Measurements from ENCODE around the gene DGKB.

DGKB gene

DNA sequence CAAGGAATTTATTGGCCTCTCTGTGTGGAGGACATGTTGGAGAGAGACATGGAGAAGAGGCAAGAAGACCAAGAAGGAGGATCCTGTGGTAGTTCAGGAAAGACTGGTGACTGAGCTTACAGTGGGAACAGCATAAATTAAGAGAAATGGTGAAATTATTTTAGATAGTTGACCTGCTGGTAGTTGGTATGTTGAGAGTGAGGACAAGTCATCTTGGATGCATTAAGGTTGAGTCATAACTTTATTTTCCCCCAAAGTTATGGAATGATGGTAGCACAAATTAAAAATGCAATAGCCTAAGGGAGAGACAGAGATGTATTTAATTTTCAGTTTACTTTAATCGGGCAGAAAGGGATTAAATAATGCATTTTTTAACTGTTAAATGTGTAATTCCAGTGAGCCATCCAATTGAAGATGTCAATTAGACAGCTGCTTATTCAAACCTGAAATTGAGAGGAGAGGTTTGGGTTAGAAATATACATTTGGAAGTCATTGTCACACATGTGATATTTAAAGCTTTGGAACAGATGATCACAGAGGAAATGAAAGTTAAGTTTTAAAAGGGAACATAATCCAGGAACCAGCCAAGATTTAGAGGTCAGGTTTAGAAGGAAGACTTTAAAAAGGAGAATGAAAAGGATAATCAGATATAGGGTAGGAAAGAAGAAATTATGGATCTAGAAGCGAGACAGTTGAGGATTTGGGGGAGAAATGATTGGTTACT, 80.6 kb downstream of the DGKB start:
- H3K4me3 ChIP-seq (replicated peaks; ENCODE audit: low read depth, low read length) = no peak overlapping the region
- no peak for DNase-seq (ENCODE audit: extremely low read depth, low read depth)
- TF ChIP-seq, protein P1, sequence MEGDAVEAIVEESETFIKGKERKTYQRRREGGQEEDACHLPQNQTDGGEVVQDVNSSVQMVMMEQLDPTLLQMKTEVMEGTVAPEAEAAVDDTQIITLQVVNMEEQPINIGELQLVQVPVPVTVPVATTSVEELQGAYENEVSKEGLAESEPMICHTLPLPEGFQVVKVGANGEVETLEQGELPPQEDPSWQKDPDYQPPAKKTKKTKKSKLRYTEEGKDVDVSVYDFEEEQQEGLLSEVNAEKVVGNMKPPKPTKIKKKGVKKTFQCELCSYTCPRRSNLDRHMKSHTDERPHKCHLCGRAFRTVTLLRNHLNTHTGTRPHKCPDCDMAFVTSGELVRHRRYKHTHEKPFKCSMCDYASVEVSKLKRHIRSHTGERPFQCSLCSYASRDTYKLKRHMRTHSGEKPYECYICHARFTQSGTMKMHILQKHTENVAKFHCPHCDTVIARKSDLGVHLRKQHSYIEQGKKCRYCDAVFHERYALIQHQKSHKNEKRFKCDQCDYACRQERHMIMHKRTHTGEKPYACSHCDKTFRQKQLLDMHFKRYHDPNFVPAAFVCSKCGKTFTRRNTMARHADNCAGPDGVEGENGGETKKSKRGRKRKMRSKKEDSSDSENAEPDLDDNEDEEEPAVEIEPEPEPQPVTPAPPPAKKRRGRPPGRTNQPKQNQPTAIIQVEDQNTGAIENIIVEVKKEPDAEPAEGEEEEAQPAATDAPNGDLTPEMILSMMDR (IDR thresholded peaks at IDR 0.05; ENCODE audit: low read depth, low read length, missing control alignments) = no peak

DNA sequence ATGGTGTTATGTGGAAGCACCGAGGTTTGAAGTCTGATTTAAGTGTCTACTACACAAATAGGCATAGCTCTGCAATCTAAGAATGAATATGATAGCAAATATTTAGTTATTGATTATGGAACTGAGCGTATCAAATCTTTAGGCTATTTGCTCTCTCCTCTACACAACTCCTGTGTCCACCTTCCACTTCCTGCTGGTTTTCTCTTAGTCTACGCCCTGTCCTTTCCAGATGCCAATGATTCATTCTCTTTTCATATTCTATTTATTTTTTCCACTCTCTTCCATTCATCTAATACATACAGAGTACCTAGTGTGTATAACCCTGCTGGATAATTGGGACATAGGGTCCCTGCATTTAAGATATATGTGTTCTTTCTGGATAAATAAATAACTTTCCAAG, 83.7 kb downstream of the DGKB start:
- no peak for DNase-seq (ENCODE audit: extremely low read depth, low read depth)
- TF ChIP-seq, protein P1 (IDR thresholded peaks at IDR 0.05; ENCODE audit: low read depth, low read length, missing control alignments) = no peak
- H3K4me3 ChIP-seq (replicated peaks; ENCODE audit: low read depth, low read length) = no peak overlapping the region

DNA sequence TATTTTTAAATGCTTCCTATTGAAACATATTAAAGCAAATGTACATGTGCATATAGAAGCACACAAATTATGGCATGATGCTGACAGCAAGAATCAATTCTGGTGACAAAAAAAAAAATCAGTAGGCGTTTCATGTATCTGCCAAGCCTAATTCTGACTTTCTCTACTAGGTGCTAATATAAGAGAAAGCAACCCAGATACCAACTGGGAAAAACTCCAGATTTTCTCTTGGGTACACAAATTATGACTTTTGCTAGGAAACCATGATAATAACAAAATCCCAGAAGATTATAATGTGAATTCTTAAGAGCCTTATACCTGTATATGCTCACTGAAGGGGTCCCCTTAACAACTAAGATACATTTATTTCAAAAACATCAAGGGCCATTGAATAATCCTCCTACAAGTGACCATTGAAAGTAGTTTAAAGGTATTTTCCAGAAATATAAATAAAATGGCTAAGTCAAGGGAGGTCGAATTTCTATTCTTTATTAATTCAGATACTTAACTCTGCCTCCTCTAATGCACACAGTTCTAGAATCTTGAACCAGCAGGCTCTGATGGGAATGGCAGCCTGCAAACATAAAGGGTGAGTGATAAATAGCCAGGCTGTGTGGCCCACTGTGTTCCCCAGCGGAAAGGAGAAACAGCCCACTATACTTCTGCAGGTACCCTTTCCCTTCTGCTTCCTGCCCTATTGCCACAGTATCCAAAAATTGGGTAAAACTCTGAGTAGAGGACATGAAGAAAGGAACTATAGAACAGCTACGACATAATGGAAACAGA, 84.5 kb downstream of the DGKB start:
- H3K4me3 ChIP-seq (replicated peaks; ENCODE audit: low read depth, low read length) = no peak overlapping the region
- DNase-seq (ENCODE audit: extremely low read depth, low read depth) = no peak
- TF ChIP-seq, protein P1 (IDR thresholded peaks at IDR 0.05; ENCODE audit: low read depth, low read length, missing control alignments) = no peak

DNA sequence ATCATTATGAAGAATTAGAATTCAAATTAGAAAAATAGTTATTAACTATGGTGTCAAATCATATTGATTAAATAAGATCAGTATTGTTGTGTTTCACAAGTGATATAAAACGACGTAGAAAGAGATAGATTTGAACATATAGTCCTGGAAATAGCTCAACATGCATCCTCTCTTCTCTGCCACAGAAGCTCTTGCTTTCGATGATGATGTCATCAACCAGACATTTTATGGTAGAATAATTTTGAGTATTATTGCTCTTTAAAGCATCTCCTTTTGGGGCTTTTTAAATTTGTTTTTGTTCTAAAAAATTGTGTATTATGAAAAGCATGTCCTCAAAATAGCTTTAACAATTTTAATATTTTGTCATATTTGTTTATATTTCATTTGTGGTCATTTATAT, 95.0 kb downstream of the DGKB start:
- TF ChIP-seq, protein P1 (IDR thresholded peaks at IDR 0.05; ENCODE audit: low read depth, low read length, missing control alignments) = no peak
- H3K4me3 ChIP-seq (replicated peaks; ENCODE audit: low read depth, low read length) = no peak overlapping the region
- DNase-seq (ENCODE audit: extremely low read depth, low read depth) = no peak

DNA sequence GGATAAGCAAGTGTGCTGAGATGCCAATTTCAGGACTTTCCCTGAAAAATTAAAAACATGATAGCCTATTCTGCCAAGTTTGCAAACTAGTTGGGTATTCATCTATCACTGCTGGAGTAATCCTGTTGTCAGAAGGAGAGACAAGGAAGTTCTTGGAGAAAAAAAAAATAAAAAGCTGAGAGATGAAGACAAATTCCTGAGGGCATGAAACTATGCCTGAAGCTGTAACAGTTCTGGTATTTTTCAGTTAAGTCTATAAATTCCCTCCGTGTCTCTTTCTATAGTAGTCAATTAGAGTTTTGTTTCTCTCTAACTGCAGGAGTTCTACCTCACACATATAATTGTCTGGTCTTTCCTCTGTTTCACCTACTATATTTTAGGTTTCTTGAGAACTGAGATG, 95.7 kb downstream of the DGKB start:
- H3K4me3 ChIP-seq (replicated peaks; ENCODE audit: low read depth, low read length) = no peak overlapping the region
- DNase-seq (ENCODE audit: extremely low read depth, low read depth) = no peak
- TF ChIP-seq, protein P1 (IDR thresholded peaks at IDR 0.05; ENCODE audit: low read depth, low read length, missing control alignments) = no peak

DNA sequence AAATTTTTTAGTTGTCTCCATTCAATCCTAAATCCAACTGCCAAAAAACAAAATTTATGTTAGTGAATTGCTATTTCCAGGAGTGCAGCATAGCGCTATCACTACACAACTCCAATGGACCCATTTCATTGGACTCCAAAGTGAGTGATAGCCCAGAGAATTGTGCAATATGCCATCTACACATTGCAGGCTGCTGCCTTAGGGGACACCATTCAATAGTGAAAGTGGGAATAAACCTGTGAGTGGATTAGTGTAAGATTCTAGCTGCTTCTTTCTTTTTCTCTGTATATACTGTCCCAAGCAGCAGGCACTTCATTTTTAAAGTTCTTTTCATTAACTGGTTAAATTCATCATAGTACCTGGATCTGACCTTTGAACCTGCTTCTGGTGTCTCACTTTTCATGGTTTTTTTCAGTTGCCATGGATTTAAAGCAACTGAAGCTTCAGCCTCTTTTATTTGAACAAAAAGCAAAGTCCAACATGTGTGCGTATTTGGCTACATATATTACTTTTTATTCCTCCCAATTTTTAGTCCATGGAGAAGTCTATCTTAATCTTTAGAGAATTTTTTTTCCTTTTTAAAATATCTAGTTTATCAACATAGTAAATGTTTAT, 97.3 kb downstream of the DGKB start:
- TF ChIP-seq, protein P1 (IDR thresholded peaks at IDR 0.05; ENCODE audit: low read depth, low read length, missing control alignments) = no peak
- no peak overlapping the region for H3K4me3 ChIP-seq (replicated peaks; ENCODE audit: low read depth, low read length)

More for the DNA sequence above, 97.3 kb downstream of the DGKB start:
- DNase-seq (ENCODE audit: extremely low read depth, low read depth) = no peak
